ENCODE measurements around the gene OXTR. TPM values are rescaled to one million over a fixed set of nuclear protein-coding genes. Genes with fewer than 3 reads are reported as not detected.

The OXTR gene
- total RNA-seq, 1 donor from 2014 or later: 3.9 TPM

DNA sequence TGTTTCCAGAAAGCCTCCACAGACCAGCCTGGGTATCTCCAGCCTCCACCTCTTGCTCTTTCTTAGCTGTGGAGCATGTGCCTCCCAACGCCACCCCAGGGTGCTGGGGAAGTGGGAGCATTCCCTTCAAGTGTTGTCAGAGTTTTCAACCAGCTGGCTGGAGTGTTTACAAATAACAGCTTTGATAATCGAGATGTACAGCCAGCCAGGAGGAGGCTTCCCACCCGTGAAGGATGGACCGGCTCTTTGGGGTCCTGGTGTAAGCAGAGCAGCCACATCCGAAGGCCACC is 8.5 kb upstream of the OXTR start:
- Histone ChIP-seq H2AFZ (replicated peaks) (no peak overlapping the region), H3K36me3 (no peaks in the 10 kb centered on the region), H3K9me3 (ENCODE audit: low read depth) (no peaks in the 10 kb centered on the region), H3K27ac (no peak overlapping the region), H3K79me2 (ENCODE audit: low read depth) (no peaks in the 10 kb centered on the region), H3K4me3 (no peak overlapping the region), H3K9ac (no peak overlapping the region), H3F3A (ENCODE audit: low read depth) (no peaks in the 10 kb centered on the region), H3K4me2 (no peak overlapping the region), H3K27me3 (no peaks in the 10 kb centered on the region), H4K20me1 (ENCODE audit: low read depth) (no peaks in the 10 kb centered on the region), H3K4me1 (peaks cover 7% of the 10 kb centered on the region)
- no peak overlapping the region for H3K27ac Mint-ChIP-seq
- no peaks in the 10 kb centered on the region for H3K36me3 Mint-ChIP-seq
- no peaks in the 10 kb centered on the region for H3K9me3 Mint-ChIP-seq
- no peaks in the 10 kb centered on the region for H3K4me1 Mint-ChIP-seq
- H3K27me3 Mint-ChIP-seq (ENCODE audit: insufficient read depth, low read depth): peaks cover 2% of the 10 kb centered on the region
- H3K4me3 Mint-ChIP-seq: no peak overlapping the region
- TF ChIP-seq EZH2 (IDR thresholded peaks at IDR 0.05): no peak
- no peak for TF ChIP-seq EZH2phosphoT487 (IDR thresholded peaks at IDR 0.05)
- no peak for TF ChIP-seq CTCF (IDR thresholded peaks at IDR 0.05)
- no peak for DNase-seq (ENCODE audit: low spot score)

DNA sequence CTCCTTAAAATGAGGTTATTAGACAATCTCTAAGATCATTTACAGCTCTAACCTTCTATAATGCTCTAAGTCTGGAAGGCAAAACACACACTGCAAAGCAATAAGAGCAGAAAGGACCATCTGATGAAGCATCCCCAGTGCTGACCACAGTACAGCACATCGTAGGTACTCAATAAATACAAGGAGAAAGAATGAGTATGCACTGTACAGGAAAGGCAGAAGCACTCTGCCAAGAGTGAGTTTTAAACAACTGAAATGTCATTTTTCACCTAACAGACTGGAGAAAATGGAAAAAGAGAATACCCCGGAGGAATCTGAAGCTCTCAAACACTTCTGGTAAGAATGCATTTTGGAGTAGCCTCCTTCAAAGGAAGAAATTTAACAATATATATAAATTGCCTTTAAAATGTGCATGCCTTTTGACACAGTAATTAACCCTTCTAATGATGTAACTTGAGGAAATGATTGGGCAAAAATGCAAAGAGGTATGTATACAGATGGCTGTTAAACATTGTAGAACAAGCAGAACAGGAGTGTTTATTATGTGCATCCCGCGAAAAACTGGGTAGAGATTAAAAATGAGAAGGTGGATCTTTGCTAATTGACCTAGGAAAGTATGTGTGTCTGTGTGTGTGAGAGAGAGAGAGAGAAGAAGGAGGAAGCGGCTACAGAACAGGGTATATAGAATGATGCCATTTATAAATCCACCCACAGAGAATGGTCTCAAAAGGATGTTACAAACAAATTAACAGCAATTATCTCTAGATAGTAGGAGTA is 8.0 kb upstream of the OXTR start:
- Histone ChIP-seq H4K20me1 (ENCODE audit: low read depth) (no peaks in the 10 kb centered on the region), H2AFZ (replicated peaks) (no peak overlapping the region), H3K4me3 (no peak overlapping the region), H3K36me3 (no peaks in the 10 kb centered on the region), H3K4me1 (peaks cover 7% of the 10 kb centered on the region), H3K79me2 (ENCODE audit: low read depth) (no peaks in the 10 kb centered on the region), H3F3A (ENCODE audit: low read depth) (no peaks in the 10 kb centered on the region), H3K4me2 (no peak overlapping the region), H3K27ac (no peak overlapping the region), H3K27me3 (no peaks in the 10 kb centered on the region), H3K9me3 (ENCODE audit: low read depth) (no peaks in the 10 kb centered on the region), H3K9ac (no peak overlapping the region)
- Mint-ChIP-seq H3K9me3 (no peaks in the 10 kb centered on the region), H3K4me3 (no peak overlapping the region), H3K36me3 (no peaks in the 10 kb centered on the region), H3K27me3 (ENCODE audit: insufficient read depth, low read depth) (peaks cover 2% of the 10 kb centered on the region), H3K27ac (no peak overlapping the region), H3K4me1 (no peaks in the 10 kb centered on the region)
- no peak for DNase-seq (ENCODE audit: low spot score)
- TF ChIP-seq CTCF (IDR thresholded peaks at IDR 0.05) (no peak), EZH2phosphoT487 (IDR thresholded peaks at IDR 0.05) (no peak), EZH2 (IDR thresholded peaks at IDR 0.05) (no peak)

- H3K27ac Mint-ChIP-seq: no peak overlapping the region
- Histone ChIP-seq H3K9ac (no peak overlapping the region), H3K36me3 (no peaks in the 10 kb centered on the region), H3K27me3 (no peaks in the 10 kb centered on the region), H2AFZ (replicated peaks) (no peak overlapping the region), H4K20me1 (ENCODE audit: low read depth) (no peaks in the 10 kb centered on the region), H3K4me3 (no peak overlapping the region), H3K79me2 (ENCODE audit: low read depth) (no peaks in the 10 kb centered on the region), H3K27ac (no peak overlapping the region), H3F3A (ENCODE audit: low read depth) (no peaks in the 10 kb centered on the region), H3K4me1 (peaks cover 7% of the 10 kb centered on the region), H3K4me2 (no peak overlapping the region), H3K9me3 (ENCODE audit: low read depth) (no peaks in the 10 kb centered on the region)
- H3K9me3 Mint-ChIP-seq: no peaks in the 10 kb centered on the region
- H3K4me3 Mint-ChIP-seq: no peak overlapping the region
- DNase-seq (ENCODE audit: low spot score): no peak
- H3K4me1 Mint-ChIP-seq: no peaks in the 10 kb centered on the region
- H3K36me3 Mint-ChIP-seq: no peaks in the 10 kb centered on the region
- TF ChIP-seq CTCF (IDR thresholded peaks at IDR 0.05): no peak
- TF ChIP-seq EZH2phosphoT487 (IDR thresholded peaks at IDR 0.05): no peak
- no peak for TF ChIP-seq EZH2 (IDR thresholded peaks at IDR 0.05)
- peaks cover 2% of the 10 kb centered on the region for H3K27me3 Mint-ChIP-seq (ENCODE audit: insufficient read depth, low read depth)
Observed at GRCh38 chr3:8776406-8776805, 7.0 kb upstream of the OXTR start.

Measured in neural progenitor cell (in vitro differentiated cells).